ENCODE data around the gene SPATA18.

GRCh38 chr4:52079659-52080058, 28.6 kb downstream of the SPATA18 start:
- TF ChIP-seq CTCF (IDR thresholded peaks at IDR 0.05; ENCODE audit: insufficient read depth, low read length) (no peak), POLR2AphosphoS5 (IDR thresholded peaks at IDR 0.05; ENCODE audit: low read depth) (no peak), REST (IDR thresholded peaks at IDR 0.05; ENCODE audit: insufficient replicate concordance, low read depth) (no peak)

Data from HL-60 (cell line).